ENCODE results near the gene OPCML.

The OPCML gene

DNA sequence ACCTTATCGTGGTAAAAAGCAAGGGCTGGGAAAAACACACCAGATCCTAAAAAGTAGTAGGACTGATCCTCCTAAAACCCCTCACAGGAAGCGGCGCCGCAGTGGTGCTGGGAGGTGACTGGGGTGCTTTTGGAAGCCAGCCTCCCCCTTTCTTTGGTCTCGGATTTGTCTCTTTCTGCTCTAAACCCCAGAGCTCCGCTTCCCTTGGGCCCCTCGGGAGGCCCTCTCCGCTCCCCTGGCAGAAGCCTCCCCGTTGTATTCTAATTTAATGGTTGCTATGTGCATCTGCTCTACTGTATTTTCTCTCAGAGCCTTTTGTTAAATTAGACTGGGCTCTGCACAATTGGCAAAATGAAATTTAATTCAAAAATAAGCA is 587.7 kb downstream of the OPCML start:
- Histone ChIP-seq H3F3A (ENCODE audit: insufficient read depth, low read length) (no peaks in the 10 kb centered on the region), H3K4me3 (ENCODE audit: low read length) (no peak overlapping the region), H2AFZ (ENCODE audit: low read length) (no peak overlapping the region), H3K27me3 (replicated peaks; ENCODE audit: insufficient read depth, low read length) (no peaks in the 10 kb centered on the region), H3K27ac (ENCODE audit: low read length) (no peak overlapping the region), H4K20me1 (ENCODE audit: insufficient read depth, low read length) (no peaks in the 10 kb centered on the region), H3K9me3 (replicated peaks; ENCODE audit: insufficient read depth, low read length) (no peaks in the 10 kb centered on the region), H3K36me3 (replicated peaks; ENCODE audit: insufficient read depth, low read length) (no peaks in the 10 kb centered on the region), H3K4me1 (ENCODE audit: low read length) (no peaks in the 10 kb centered on the region), H3K79me2 (ENCODE audit: low read length) (no peaks in the 10 kb centered on the region), H3K4me2 (ENCODE audit: low read depth, low read length) (no peak overlapping the region), H3K9ac (ENCODE audit: low read length) (no peak overlapping the region), H3K9me2 (replicated peaks; ENCODE audit: insufficient read depth, low read length) (no peaks in the 10 kb centered on the region)
- TF ChIP-seq EZH2 (optimal IDR thresholded peaks at IDR 0.05; ENCODE audit: low read depth, low read length) (no peak), CTCF (IDR thresholded peaks at IDR 0.05; ENCODE audit: low read length) (no peak), EZH2phosphoT487 (IDR thresholded peaks at IDR 0.05; ENCODE audit: low read length) (no peak)
- no peak for DNase-seq

DNA sequence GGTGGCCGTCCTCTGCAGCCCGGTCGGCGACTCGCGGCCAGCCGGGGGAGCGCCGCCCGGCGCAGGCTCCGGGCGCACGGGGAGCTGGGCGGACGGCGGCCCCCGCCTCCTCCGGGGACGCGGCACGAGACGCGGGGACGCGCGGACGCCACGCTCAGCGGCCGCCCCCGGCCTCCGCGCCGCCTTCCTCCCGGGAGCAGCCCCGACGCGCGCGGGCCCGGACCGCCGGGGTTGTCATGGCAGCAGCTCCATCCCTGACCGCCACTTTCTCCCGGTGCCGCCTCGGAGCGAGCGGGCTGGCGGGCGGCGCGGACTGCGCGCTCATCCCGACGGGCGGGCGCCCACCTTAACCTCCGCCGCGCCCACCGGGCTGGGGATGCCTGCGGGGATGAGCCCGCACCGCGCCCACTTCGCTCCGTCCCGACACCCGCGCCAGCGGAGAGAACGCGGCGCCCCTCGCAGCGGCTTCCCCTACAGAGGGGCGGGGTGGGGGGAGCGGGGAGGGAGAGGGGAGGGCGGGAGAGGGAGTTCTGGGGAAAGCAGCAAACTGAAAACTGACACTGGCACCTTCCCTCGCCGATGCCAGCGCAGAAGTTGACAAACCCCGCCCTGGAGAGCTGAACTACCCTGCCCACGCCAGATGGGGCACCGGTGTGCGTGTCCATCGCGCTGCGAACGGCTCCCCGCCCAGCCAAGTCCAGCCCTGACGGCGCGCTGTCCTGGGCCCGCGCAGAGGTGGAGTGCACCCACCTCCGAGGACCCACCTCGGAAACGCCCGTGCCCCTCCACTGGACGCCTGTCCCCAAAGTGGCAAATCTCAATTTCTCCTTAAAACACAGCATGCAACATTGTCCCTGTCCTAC is 588.4 kb downstream of the OPCML start:
- Histone ChIP-seq H3K9ac (ENCODE audit: low read length) (no peak overlapping the region), H3K4me2 (ENCODE audit: low read depth, low read length) (no peak overlapping the region), H3K4me3 (ENCODE audit: low read length) (no peak overlapping the region), H3K9me2 (replicated peaks; ENCODE audit: insufficient read depth, low read length) (no peaks in the 10 kb centered on the region), H3K4me1 (ENCODE audit: low read length) (no peaks in the 10 kb centered on the region), H4K20me1 (ENCODE audit: insufficient read depth, low read length) (no peaks in the 10 kb centered on the region), H3K79me2 (ENCODE audit: low read length) (no peaks in the 10 kb centered on the region), H3F3A (ENCODE audit: insufficient read depth, low read length) (no peaks in the 10 kb centered on the region), H3K36me3 (replicated peaks; ENCODE audit: insufficient read depth, low read length) (no peaks in the 10 kb centered on the region), H2AFZ (ENCODE audit: low read length) (no peak overlapping the region), H3K27ac (ENCODE audit: low read length) (no peak overlapping the region), H3K9me3 (replicated peaks; ENCODE audit: insufficient read depth, low read length) (no peaks in the 10 kb centered on the region), H3K27me3 (replicated peaks; ENCODE audit: insufficient read depth, low read length) (no peaks in the 10 kb centered on the region)
- TF ChIP-seq EZH2 (optimal IDR thresholded peaks at IDR 0.05; ENCODE audit: low read depth, low read length): no peak
- TF ChIP-seq CTCF (IDR thresholded peaks at IDR 0.05; ENCODE audit: low read length): no peak
- TF ChIP-seq EZH2phosphoT487 (IDR thresholded peaks at IDR 0.05; ENCODE audit: low read length): no peak
- no peak for DNase-seq

- H3K9ac ChIP-seq (ENCODE audit: low read length): no peak overlapping the region
- H3K79me2 ChIP-seq (ENCODE audit: low read length): no peaks in the 10 kb centered on the region
- H3F3A ChIP-seq (ENCODE audit: insufficient read depth, low read length): no peaks in the 10 kb centered on the region
- no peak for DNase-seq
- no peak overlapping the region for H3K27ac ChIP-seq (ENCODE audit: low read length)
- no peak overlapping the region for H3K4me2 ChIP-seq (ENCODE audit: low read depth, low read length)
- H3K36me3 ChIP-seq (replicated peaks; ENCODE audit: insufficient read depth, low read length): no peaks in the 10 kb centered on the region
- no peak overlapping the region for H2AFZ ChIP-seq (ENCODE audit: low read length)
- no peaks in the 10 kb centered on the region for H3K4me1 ChIP-seq (ENCODE audit: low read length)
- no peaks in the 10 kb centered on the region for H3K9me2 ChIP-seq (replicated peaks; ENCODE audit: insufficient read depth, low read length)
- H3K4me3 ChIP-seq (ENCODE audit: low read length): no peak overlapping the region
- no peaks in the 10 kb centered on the region for H3K27me3 ChIP-seq (replicated peaks; ENCODE audit: insufficient read depth, low read length)
- TF ChIP-seq EZH2 (optimal IDR thresholded peaks at IDR 0.05; ENCODE audit: low read depth, low read length): no peak
- no peak for TF ChIP-seq CTCF (IDR thresholded peaks at IDR 0.05; ENCODE audit: low read length)
- no peak for TF ChIP-seq EZH2phosphoT487 (IDR thresholded peaks at IDR 0.05; ENCODE audit: low read length)
- no peaks in the 10 kb centered on the region for H4K20me1 ChIP-seq (ENCODE audit: insufficient read depth, low read length)
- no peaks in the 10 kb centered on the region for H3K9me3 ChIP-seq (replicated peaks; ENCODE audit: insufficient read depth, low read length)
Measured at GRCh38 chr11:132943357-132943705, 589.0 kb downstream of the OPCML start.
